ENCODE data around the gene TMEM51.

The TMEM51 gene

DNA sequence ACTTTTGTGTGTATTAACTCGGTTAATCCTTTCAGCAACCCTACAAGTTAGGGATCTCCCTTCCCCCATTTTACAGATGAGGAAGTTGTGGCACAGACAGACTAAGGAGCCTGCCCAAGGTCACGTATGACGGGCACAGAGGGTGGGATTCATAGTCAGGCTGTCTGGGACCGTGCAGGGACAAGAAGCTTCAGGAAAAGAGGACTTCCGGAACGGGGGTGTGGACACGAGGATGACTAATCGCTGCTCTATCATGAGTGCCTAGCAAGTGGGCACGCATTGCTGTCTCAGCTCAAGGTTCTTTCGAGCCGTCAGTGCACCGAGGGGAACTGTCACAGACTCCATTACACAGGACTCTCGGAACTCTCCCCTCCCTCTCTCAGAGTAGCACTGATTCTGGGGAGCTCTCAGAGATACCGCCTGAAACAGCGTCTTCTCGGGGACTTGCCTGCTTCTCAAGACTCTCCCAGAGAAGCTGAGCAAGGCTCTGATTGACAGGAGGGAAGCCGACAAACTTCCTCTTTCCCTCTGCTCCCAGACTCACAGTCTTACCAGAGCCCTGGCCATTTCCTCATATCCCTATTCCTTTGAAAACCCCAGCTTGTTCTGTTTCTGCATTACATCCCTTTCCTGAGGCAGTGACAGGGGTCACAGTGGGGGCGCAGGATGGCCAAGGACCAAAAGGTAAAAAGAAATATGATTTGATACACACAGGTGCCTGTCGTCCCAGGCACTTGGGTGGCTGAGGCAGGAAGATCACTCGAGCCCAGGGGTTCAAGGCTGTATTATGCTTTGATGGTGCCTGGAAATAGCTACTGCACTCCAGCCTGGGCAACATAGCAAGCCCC lies 107.8 kb downstream of the TMEM51 start:
- no peaks in the 10 kb centered on the region for H3K79me2 ChIP-seq (ENCODE audit: insufficient read depth, low read length)
- no peaks in the 10 kb centered on the region for H3K9me3 ChIP-seq (ENCODE audit: insufficient read depth, low read length)
- no peaks in the 10 kb centered on the region for H3K9me2 ChIP-seq (replicated peaks; ENCODE audit: insufficient read depth, low read length)
- H3K27me3 ChIP-seq (ENCODE audit: low read length) = no peaks in the 10 kb centered on the region
- no peaks in the 10 kb centered on the region for H3F3A ChIP-seq (ENCODE audit: insufficient read depth)
- H3K9ac ChIP-seq (ENCODE audit: low read length) = no peak overlapping the region
- no peak overlapping the region for H3K4me2 ChIP-seq (ENCODE audit: low read depth, low read length, poor library complexity, severe bottlenecking)
- H2AFZ ChIP-seq (ENCODE audit: low read depth, low read length, severe bottlenecking) = no peak overlapping the region
- no peak overlapping the region for H3K4me3 ChIP-seq (ENCODE audit: insufficient read depth, low read length, poor library complexity, severe bottlenecking)
- no peak overlapping the region for H3K27ac ChIP-seq (ENCODE audit: low read depth, low read length)
- no peaks in the 10 kb centered on the region for H3K36me3 ChIP-seq (ENCODE audit: low read length)
- TF ChIP-seq, protein P1, sequence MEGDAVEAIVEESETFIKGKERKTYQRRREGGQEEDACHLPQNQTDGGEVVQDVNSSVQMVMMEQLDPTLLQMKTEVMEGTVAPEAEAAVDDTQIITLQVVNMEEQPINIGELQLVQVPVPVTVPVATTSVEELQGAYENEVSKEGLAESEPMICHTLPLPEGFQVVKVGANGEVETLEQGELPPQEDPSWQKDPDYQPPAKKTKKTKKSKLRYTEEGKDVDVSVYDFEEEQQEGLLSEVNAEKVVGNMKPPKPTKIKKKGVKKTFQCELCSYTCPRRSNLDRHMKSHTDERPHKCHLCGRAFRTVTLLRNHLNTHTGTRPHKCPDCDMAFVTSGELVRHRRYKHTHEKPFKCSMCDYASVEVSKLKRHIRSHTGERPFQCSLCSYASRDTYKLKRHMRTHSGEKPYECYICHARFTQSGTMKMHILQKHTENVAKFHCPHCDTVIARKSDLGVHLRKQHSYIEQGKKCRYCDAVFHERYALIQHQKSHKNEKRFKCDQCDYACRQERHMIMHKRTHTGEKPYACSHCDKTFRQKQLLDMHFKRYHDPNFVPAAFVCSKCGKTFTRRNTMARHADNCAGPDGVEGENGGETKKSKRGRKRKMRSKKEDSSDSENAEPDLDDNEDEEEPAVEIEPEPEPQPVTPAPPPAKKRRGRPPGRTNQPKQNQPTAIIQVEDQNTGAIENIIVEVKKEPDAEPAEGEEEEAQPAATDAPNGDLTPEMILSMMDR (IDR thresholded peaks at IDR 0.05; ENCODE audit: insufficient read depth, low read length, poor library complexity, severe bottlenecking) = no peak
- no peak for TF ChIP-seq EZH2phosphoT487 (conservative IDR thresholded peaks at IDR 0.05; ENCODE audit: low read length)
- H4K20me1 ChIP-seq (ENCODE audit: low read depth, low read length) = no peaks in the 10 kb centered on the region

DNA sequence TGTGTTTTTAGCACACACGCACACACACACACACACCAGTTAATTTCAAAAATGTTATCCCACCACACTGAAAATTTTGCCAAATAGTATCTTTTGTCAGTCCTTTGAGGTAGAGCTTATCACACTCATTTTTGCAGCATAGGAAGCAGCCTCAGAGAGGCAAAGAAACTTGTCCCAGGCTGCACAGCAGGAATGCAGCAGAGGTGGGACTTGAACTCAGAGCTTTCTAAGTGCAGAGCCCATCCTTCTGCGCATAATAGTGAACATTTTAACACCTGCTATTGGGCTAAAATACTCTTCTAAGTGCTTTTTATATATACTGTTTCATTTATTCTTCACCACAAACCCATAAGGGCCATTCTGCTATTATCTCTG lies 108.4 kb downstream of the TMEM51 start:
- no peaks in the 10 kb centered on the region for H3K9me2 ChIP-seq (replicated peaks; ENCODE audit: insufficient read depth, low read length)
- H3K27ac ChIP-seq (ENCODE audit: low read depth, low read length) = no peak overlapping the region
- no peaks in the 10 kb centered on the region for H4K20me1 ChIP-seq (ENCODE audit: low read depth, low read length)
- no peaks in the 10 kb centered on the region for H3K9me3 ChIP-seq (ENCODE audit: insufficient read depth, low read length)
- no peak for TF ChIP-seq EZH2phosphoT487 (conservative IDR thresholded peaks at IDR 0.05; ENCODE audit: low read length)
- TF ChIP-seq, protein P1 (IDR thresholded peaks at IDR 0.05; ENCODE audit: insufficient read depth, low read length, poor library complexity, severe bottlenecking) = no peak
- no peak overlapping the region for H3K4me2 ChIP-seq (ENCODE audit: low read depth, low read length, poor library complexity, severe bottlenecking)
- H3F3A ChIP-seq (ENCODE audit: insufficient read depth) = no peaks in the 10 kb centered on the region
- H3K9ac ChIP-seq (ENCODE audit: low read length) = no peak overlapping the region
- H2AFZ ChIP-seq (ENCODE audit: low read depth, low read length, severe bottlenecking) = no peak overlapping the region
- no peaks in the 10 kb centered on the region for H3K27me3 ChIP-seq (ENCODE audit: low read length)
- H3K4me3 ChIP-seq (ENCODE audit: insufficient read depth, low read length, poor library complexity, severe bottlenecking) = no peak overlapping the region
- no peaks in the 10 kb centered on the region for H3K79me2 ChIP-seq (ENCODE audit: insufficient read depth, low read length)
- H3K36me3 ChIP-seq (ENCODE audit: low read length) = no peaks in the 10 kb centered on the region

DNA sequence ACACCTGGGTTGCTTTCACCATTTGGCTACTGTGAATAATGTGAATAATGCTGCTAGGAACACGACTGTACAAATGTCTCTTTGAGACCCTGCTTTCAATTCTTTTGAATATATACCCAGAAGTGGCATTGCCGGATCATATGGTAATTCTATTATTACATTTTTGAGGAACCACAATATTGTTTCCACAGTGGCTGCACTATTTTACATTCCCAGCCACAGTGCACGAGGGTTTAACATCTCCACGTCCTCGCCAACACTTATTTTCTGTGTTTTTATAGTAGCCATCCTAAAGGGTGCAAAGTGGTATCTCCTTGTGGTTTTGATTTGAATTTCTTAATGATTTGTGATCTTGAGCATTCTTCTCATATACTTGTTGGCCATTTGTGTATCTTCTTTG lies 109.2 kb downstream of the TMEM51 start:
- no peak overlapping the region for H3K27ac ChIP-seq (ENCODE audit: low read depth, low read length)
- H3K9ac ChIP-seq (ENCODE audit: low read length) = no peak overlapping the region
- no peaks in the 10 kb centered on the region for H3K9me3 ChIP-seq (ENCODE audit: insufficient read depth, low read length)
- no peak overlapping the region for H2AFZ ChIP-seq (ENCODE audit: low read depth, low read length, severe bottlenecking)
- H3K4me3 ChIP-seq (ENCODE audit: insufficient read depth, low read length, poor library complexity, severe bottlenecking) = no peak overlapping the region
- TF ChIP-seq, protein P1 (IDR thresholded peaks at IDR 0.05; ENCODE audit: insufficient read depth, low read length, poor library complexity, severe bottlenecking) = no peak
- TF ChIP-seq EZH2phosphoT487 (conservative IDR thresholded peaks at IDR 0.05; ENCODE audit: low read length) = no peak
- no peaks in the 10 kb centered on the region for H4K20me1 ChIP-seq (ENCODE audit: low read depth, low read length)
- H3K4me2 ChIP-seq (ENCODE audit: low read depth, low read length, poor library complexity, severe bottlenecking) = no peak overlapping the region
- no peaks in the 10 kb centered on the region for H3K79me2 ChIP-seq (ENCODE audit: insufficient read depth, low read length)
- H3K27me3 ChIP-seq (ENCODE audit: low read length) = no peaks in the 10 kb centered on the region
- no peaks in the 10 kb centered on the region for H3K36me3 ChIP-seq (ENCODE audit: low read length)
- H3K9me2 ChIP-seq (replicated peaks; ENCODE audit: insufficient read depth, low read length) = no peaks in the 10 kb centered on the region; the same call in 1 of the 2 replicates
- no peaks in the 10 kb centered on the region for H3F3A ChIP-seq (ENCODE audit: insufficient read depth)
